Activated T-cell treated with anti-CD3 and anti-CD28 coated beads, Interleukin-2, amount 50 U/mL, for 4 hours (primary cell): Measurements from ENCODE around the gene MIPOL1. TPM values are rescaled to one million over a fixed set of nuclear protein-coding genes. Genes with fewer than 3 reads are reported as not detected.
"Not testable (repeated sequence)": the region's sequence is repeated elsewhere in the genome, so short reads cannot be mapped to it uniquely, and the experiment has no call there.

ENCODE experiments used
- ATAC-seq, 2 donors: fragments of 200-7000 bp; cut with Tn5 transposase; one replicate each; pipeline ENCODE4 v1.10.0; 2021
- DNase-seq: peaks from one replicate; pipeline ENCODE4 v3.0.0-alpha.2; 2020
- H3K27me3 Mint-ChIP-seq: one replicate; pipeline ENCODE4 v1.8.0; 2021; ENCODE audit warnings: low read depth, mixed read lengths
- H3K36me3 Mint-ChIP-seq: one replicate; pipeline ENCODE4 v1.8.0; 2022; ENCODE audit warnings: mixed read lengths; ENCODE audit not compliant: insufficient read depth
- H3K4me1 Mint-ChIP-seq: one replicate; pipeline ENCODE4 v1.8.0; 2021; ENCODE audit warnings: low read depth, mixed read lengths
- H3K4me3 Mint-ChIP-seq: one replicate; pipeline ENCODE4 v1.8.0; 2021; ENCODE audit warnings: mild to moderate bottlenecking, moderate library complexity, mixed read lengths
- H3K9me3 Mint-ChIP-seq: one replicate; pipeline ENCODE4 v1.8.0; 2021; ENCODE audit warnings: mixed read lengths
- total RNA-seq, 3 donors: library from RNA; stranded (reverse); gene quantifications; one replicate each; pipeline ENCODE4 v1.2.1, GENCODE V29; 2021

Gene MIPOL1
- total RNA-seq, 3 donors from 2014 or later, result 0.10 to 0.16 TPM; not detected in 1

DNA sequence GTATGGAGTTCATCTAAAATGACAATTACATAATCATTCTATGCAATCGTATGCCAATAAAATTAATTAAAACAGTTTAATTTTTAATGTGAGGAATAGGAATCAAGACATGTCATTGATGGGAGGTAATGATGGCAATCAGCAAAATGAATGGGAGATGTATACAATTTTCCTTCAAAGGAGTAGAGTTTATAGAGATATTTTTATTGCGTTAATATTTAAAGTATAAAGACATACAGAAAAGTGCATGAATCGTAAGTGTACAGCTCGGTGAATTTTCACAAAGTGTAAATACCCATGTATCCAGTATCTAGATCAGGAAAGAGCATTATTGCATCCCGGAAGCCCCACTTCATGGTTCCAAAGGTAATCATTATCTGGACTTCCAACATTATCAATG, 1.2 kb downstream of the MIPOL1 start:
- no peak for DNase-seq
- H3K4me3 Mint-ChIP-seq, result no peak overlapping the region
- ATAC-seq, result no peak
- H3K9me3 Mint-ChIP-seq, result no peaks in the 10 kb centered on the region
- peaks cover 9% of the 10 kb centered on the region for H3K4me1 Mint-ChIP-seq
- peaks cover 28% of the 10 kb centered on the region for H3K27me3 Mint-ChIP-seq
- no peaks in the 10 kb centered on the region for H3K36me3 Mint-ChIP-seq

- ATAC-seq (no peak), DNase-seq (no peak)
- no peak overlapping the region for H3K4me3 Mint-ChIP-seq
- peaks cover 21% of the 10 kb centered on the region for H3K27me3 Mint-ChIP-seq
- peaks cover 9% of the 10 kb centered on the region for H3K4me1 Mint-ChIP-seq
- H3K9me3 Mint-ChIP-seq, result peaks cover 10% of the 10 kb centered on the region
- no peaks in the 10 kb centered on the region for H3K36me3 Mint-ChIP-seq
Measured at GRCh38 chr14:37201724-37202123, 4.0 kb downstream of the MIPOL1 start.

GRCh38 chr14:37202265-37202664, 4.5 kb downstream of the MIPOL1 start:
- peaks cover 15% of the 10 kb centered on the region for H3K9me3 Mint-ChIP-seq
- H3K36me3 Mint-ChIP-seq, result no peaks in the 10 kb centered on the region
- H3K4me1 Mint-ChIP-seq, result peaks cover 7% of the 10 kb centered on the region
- H3K4me3 Mint-ChIP-seq, result no peak overlapping the region
- ATAC-seq (no peak), DNase-seq (no peak)
- H3K27me3 Mint-ChIP-seq, result peaks cover 18% of the 10 kb centered on the region

DNA sequence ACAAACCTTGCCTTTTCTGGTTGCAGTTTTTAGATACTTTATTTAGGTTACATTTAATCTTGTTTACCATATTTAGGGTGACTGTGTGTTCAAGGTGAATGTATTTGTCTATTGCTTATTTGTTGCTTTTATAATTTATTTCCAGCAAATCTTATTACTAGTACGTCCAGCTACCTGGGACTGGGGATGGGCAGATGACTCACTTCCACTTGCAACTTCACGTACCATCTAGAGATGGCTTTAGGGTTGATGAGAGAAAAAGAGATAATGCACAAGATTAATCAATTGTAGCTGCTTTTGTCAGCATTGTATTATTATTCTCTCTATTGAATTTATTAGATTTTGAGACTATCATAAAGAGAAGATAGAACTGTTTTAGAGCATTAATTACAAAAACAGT, 5.1 kb downstream of the MIPOL1 start:
- Mint-ChIP-seq H3K36me3 (no peaks in the 10 kb centered on the region), H3K27me3 (peaks cover 14% of the 10 kb centered on the region), H3K9me3 (peaks cover 15% of the 10 kb centered on the region), H3K4me3 (no peak overlapping the region), H3K4me1 (peaks cover 4% of the 10 kb centered on the region)
- ATAC-seq, result no peak
- no peak for DNase-seq

DNA sequence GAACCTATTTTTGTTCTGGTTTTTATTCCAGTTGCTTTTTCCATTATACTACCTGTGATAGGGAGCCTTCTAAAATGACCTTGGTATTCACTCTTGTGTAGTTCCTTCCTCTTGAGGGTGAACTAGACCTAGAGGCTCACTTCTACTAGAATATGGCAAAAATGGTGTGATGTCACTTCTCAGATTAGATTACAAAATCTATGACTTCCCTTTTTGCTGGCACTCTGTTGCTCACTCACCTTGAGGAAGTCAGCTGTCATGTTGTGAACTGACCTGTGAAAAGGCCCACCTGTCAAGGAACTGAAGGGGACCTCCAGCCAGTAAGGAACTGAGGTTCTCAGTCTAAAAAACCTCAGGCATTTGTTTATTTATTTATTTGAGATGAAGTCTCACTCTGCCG, 5.7 kb downstream of the MIPOL1 start:
- H3K36me3 Mint-ChIP-seq, result no peaks in the 10 kb centered on the region
- H3K27me3 Mint-ChIP-seq, result peaks cover 9% of the 10 kb centered on the region
- no peak for ATAC-seq
- DNase-seq, result no peak
- H3K9me3 Mint-ChIP-seq, result peaks cover 15% of the 10 kb centered on the region
- no peaks in the 10 kb centered on the region for H3K4me1 Mint-ChIP-seq
- H3K4me3 Mint-ChIP-seq, result no peak overlapping the region

DNA sequence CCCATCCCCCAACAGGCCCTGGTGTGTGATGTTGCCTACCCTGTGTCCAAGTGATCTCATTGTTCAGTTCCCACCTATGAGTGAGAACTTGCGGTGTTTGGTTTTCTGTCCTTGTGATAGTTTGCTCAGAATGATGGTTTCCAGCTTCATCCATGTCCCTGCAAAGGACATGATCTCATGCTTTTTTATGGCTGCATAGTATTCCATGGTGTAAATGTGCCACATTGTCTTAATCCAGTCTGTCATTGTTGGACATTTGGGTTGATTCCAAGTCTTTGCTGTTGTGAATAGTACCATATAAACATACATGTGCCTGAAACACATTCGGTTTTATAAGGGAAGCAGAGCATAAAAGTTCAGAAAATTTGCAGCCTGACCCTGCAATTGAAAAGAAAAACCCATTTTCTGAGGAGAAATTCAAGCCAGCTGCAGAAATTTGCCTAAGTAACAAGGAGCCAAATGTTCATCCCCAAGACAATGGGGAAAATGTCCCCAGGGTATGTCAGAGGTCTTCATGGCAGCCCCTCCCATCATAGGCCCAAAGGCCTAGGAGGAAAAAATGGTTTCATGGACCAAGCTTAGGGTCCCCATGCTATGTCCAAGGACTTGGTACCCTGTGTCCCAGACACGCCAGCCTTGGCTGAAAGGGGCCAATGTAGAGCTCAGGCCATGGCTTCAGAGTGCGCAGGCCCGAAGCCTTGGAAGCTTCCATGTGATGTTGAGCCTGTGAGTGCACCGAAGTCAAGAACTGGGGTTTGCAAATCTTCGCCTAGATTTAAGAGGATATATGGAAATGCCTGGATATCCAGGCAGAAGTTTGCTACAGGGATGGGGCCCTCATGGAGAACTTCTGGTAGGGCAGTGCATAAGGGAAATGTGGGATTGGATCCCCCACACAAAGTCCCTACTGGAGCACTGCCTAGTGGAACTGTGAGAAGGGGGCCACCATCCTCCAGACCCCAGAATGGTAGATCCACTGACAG, 8.2 kb downstream of the MIPOL1 start:
- H3K9me3 Mint-ChIP-seq, result peaks cover 15% of the 10 kb centered on the region
- not testable (repeated sequence) for H3K27me3 Mint-ChIP-seq, H3K4me1 Mint-ChIP-seq, ATAC-seq, H3K36me3 Mint-ChIP-seq, H3K4me3 Mint-ChIP-seq, DNase-seq

- not testable (repeated sequence) for H3K27me3 Mint-ChIP-seq, H3K36me3 Mint-ChIP-seq, H3K4me3 Mint-ChIP-seq, DNase-seq, H3K4me1 Mint-ChIP-seq, ATAC-seq
- H3K9me3 Mint-ChIP-seq, result peaks cover 22% of the 10 kb centered on the region
Measured at GRCh38 chr14:37209617-37210016, 11.9 kb downstream of the MIPOL1 start.

GRCh38 chr14:37210448-37210847, 12.7 kb downstream of the MIPOL1 start:
- ATAC-seq, result no peak
- Mint-ChIP-seq H3K9me3 (peaks cover 24% of the 10 kb centered on the region), H3K4me1 (no peaks in the 10 kb centered on the region), H3K4me3 (no peak overlapping the region), H3K36me3 (no peaks in the 10 kb centered on the region), H3K27me3 (no peaks in the 10 kb centered on the region)
- no peak for DNase-seq

DNA sequence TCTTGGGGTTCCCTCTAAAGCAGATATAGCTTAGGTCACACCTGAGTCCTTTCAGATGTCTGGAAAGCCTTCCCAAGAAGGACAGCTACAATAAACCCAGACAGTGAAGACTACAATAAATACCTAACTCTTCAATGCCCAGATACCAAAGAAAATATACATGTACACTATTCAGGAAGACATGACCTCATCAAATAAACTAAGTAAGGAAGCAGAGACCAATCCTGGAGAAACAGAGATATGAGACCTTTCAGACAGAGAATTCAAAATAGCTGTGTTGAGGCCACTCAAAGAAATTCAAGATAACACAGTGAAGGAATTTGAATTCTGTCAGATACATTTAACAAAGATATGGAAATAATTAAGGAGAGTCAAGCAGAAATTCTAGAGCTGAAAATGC, 15.3 kb downstream of the MIPOL1 start:
- ATAC-seq, result no peak
- Mint-ChIP-seq H3K36me3 (no peaks in the 10 kb centered on the region), H3K4me1 (no peaks in the 10 kb centered on the region), H3K27me3 (no peaks in the 10 kb centered on the region), H3K9me3 (peaks cover 20% of the 10 kb centered on the region), H3K4me3 (no peak overlapping the region)
- no peak for DNase-seq

DNA sequence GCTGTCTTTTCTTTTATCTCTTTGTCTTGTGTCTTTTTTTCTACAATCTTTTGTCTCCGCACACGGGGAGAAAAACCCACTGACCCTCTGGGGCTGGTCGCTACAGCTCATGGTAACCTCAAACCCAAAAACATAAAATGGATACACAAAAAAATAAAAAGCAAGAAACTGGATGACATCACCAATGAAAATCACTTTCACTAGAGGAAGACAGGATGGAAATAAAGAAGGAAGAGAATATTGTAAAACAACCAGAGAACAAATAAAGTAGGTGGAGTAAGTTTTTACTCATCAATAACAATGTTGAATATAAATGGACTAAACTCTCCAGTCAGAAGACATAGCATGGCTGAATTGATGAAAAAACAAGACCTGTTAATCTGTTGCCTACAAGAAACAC, 17.6 kb downstream of the MIPOL1 start:
- Mint-ChIP-seq H3K4me3 (no peak overlapping the region), H3K27me3 (no peaks in the 10 kb centered on the region), H3K9me3 (peaks cover 20% of the 10 kb centered on the region), H3K36me3 (no peaks in the 10 kb centered on the region), H3K4me1 (no peaks in the 10 kb centered on the region)
- no peak for DNase-seq
- no peak for ATAC-seq

GRCh38 chr14:37221073-37221472, 23.3 kb downstream of the MIPOL1 start:
- ATAC-seq, result no peak

DNA sequence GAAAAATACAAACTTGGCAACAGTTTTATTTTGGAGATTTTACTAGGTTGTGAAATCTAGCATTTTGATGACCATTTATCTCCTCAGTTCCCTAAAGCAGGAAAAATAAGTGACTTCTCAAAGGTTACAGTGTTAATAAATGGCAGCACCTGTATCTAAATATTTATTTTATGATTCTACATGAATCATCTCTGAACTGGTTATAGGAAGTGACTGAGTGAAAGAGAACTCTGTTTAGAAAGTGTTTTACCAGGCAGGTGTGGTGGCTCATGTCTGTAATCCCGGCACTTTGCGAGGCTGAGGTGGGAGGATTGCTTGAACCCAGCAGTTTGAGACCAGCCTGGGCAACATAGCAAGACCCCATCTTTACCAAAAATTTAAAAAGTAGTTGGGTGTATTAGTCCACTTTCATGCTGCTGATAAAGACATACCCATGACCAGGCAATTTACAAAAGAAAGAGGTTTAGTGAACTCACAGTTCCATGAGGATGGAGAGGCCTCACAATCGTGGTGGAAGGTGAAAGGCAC, 26.3 kb downstream of the MIPOL1 start:
- peaks cover 13% of the 10 kb centered on the region for H3K9me3 Mint-ChIP-seq
- no peaks in the 10 kb centered on the region for H3K4me1 Mint-ChIP-seq
- no peaks in the 10 kb centered on the region for H3K36me3 Mint-ChIP-seq
- no peaks in the 10 kb centered on the region for H3K27me3 Mint-ChIP-seq
- ATAC-seq (no peak), DNase-seq (no peak)
- no peak overlapping the region for H3K4me3 Mint-ChIP-seq

More at GRCh38 chr14:37221073-37221472, 23.3 kb downstream of the MIPOL1 start:
- Mint-ChIP-seq H3K36me3 (no peaks in the 10 kb centered on the region), H3K4me1 (no peaks in the 10 kb centered on the region), H3K9me3 (peaks cover 15% of the 10 kb centered on the region), H3K27me3 (no peaks in the 10 kb centered on the region), H3K4me3 (no peak overlapping the region)
- no peak for DNase-seq

DNA sequence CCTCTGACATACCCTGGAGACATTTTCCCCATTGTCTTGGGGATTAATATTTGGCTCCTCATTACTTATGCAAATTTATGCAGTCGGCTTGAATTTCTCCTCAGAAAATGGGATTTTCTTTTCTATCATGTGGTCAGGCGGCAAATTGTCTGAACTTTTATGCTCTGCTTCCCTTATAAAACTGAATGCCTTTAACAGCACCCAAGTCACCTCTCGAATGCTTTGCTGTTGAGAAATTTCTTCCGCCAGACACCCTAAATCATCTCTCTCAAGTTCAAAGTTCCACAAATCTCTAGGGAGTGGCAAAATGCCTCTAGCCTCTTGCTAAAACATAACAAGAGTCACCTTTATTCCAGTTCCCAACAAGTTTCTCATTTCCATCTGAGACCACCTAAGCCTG, 27.9 kb downstream of the MIPOL1 start:
- peaks cover 13% of the 10 kb centered on the region for H3K9me3 Mint-ChIP-seq
- not testable (repeated sequence) for H3K36me3 Mint-ChIP-seq, H3K4me3 Mint-ChIP-seq, ATAC-seq, DNase-seq, H3K27me3 Mint-ChIP-seq, H3K4me1 Mint-ChIP-seq

DNA sequence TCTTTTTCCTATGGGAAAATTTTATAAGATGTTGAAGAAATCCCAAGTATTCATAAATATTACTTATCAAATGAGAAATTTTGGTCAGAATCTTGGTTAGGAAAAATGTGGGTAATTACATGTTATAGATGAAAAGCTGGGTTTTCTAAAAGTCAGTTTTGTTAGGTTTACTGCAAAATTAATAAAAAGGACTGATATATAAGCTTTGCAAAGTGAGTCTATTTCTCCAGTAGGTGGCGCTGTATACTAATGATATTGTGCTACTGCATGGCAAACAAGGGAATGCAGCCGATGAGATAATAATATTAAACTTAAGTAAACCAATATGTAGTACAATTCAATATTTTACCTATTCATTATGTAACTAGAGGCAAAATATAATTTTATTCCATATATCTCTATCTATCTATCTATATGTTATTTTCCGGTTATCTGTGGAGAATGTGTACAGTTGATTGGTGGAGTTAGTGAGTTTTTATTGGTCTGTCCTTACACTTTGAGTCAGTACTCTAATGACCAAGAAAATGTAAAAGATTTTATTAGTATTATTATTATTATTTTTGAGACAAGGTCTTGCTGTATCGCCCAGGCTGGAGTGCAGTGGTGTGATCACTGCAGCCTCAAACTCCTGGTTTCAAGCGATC, 32.9 kb downstream of the MIPOL1 start:
- Mint-ChIP-seq H3K4me1 (no peaks in the 10 kb centered on the region), H3K4me3 (no peak overlapping the region), H3K27me3 (no peaks in the 10 kb centered on the region), H3K9me3 (peaks cover 7% of the 10 kb centered on the region), H3K36me3 (no peaks in the 10 kb centered on the region)
- DNase-seq, result no peak
- no peak for ATAC-seq
